Activated naive CD4-positive, alpha-beta T cell treated with anti-CD3 and anti-CD28 coated beads, Interleukin-2, amount 50 U/mL, for 16 hours (primary cell): ENCODE data around the gene KCNJ18.
"Not testable (repeated sequence)": the region's sequence is repeated elsewhere in the genome, so short reads cannot be mapped to it uniquely, and the experiment has no call there.

Experiments used
- DNase-seq: peaks from one replicate; pipeline ENCODE4 v3.0.0-alpha.2; 2020

Gene KCNJ18

DNA sequence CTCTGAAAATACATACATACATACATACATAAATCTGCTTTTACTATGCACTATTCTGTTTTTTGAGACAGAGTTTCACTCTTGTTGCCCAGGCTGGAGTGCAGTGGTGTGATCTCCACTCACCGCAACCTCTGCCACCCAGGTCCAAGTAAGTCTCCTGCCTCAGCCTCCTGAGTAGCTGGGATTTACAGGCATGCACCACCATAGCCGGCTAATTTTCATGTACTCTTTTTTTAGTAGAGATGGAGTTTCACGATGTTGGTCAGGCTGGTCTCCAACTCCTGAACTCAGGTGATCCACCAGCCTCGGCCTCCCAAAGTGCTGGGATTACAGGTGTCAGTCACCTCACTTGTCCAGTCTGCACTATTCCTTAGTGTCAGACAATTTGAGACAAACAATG lies 20.5 kb upstream of the KCNJ18 start:
- DNase-seq = not testable (repeated sequence)

DNA sequence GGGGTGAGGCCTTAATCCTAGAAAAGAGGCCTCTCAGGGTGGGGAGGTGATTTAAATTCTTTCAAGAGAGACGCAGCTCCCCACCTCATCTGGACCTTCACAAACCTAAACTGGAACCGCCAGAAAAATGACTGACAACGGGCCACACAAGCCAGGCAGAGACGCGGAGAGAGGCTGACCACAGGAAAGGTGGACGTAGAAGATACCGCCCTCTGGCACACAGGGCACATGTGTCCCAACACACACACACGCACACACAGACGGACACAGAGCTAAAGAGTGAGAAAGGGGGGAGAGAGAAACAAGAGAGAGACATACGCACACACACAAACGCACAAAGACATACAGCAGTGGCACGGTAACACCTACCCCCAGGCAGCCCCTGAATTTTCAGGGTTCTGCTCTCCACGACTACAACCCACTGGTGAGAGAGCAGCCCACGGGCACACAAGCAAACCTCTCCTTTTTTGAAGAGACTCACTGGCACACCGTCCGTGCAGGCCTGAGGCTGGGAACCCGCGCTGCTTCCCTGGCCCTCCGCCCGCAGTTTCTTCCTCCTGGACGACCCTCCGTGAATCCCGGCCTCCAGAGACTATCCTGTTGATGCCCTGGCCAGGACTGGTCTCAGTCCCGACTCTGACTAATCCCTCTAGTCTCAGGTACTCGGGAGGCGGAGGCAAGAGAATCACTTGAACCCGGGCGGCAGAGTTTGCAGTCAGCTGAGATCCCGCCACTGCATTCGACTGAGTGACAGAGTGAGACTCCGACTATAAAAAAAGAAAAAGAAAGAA lies 18.7 kb upstream of the KCNJ18 start:
- DNase-seq = not testable (repeated sequence)

DNA sequence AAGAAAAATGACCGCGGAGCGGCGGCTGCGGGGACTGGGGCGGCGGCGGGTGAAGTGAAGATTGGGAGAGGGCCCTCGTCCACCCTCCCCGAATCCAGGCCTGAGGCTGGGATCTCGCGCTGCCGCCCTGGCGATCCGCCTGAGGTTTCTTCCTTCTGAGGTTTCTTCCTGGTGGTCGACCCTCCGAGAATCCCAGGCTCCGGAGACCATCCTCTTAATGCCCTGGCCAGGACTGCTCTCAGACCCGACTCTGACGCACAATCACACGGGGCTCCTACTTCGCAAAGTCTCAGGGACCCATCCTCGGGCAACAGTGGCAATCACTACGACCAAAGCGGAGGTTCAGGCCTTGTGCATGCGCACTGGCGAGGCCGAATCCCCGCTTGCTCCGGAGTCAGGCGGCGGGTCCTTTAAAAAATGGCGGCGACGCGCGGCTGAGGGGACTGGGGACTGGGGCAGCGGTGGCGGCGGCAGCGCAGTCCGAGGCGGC lies 18.0 kb upstream of the KCNJ18 start:
- DNase-seq = no peak

DNA sequence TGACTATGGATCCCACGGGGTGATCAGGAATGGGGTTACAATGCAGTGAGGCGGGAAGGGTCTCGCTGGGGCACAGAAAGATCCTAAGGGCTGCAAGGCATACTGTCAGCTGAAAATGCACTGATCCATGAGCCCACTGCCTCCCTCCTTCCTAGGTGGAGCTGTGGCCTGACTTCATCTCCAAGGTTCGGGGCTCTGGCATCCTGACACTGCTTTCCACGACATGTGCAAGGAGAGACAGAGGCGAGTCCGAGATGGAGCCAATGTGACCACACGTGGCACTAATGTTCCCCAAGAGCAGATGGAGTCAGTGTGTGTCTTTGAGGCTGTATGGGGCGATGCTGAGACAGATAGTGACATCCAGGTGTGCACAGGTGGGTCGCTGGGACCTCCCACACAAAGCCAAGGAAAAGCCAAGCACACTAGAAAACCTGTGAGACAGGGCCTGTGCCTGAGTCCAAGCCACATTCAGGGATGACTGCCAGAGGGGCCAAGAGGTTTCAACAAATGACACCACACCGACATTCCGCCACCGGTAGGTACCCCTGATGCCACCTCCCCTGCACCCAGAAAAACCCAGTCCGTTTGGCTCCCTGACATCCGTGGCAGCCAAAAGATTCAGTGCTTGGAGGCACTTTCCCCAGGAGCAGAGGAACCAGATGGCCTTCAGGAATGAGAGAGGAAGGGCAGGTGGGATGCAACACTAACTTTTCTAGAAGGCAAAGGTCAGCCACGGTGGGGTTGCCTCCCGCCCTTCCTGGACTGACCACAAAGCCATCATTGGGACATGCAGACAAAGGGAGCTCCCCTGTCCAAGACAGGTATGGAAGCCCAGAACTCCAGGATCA lies 17.2 kb upstream of the KCNJ18 start:
- not testable (repeated sequence) for DNase-seq

DNA sequence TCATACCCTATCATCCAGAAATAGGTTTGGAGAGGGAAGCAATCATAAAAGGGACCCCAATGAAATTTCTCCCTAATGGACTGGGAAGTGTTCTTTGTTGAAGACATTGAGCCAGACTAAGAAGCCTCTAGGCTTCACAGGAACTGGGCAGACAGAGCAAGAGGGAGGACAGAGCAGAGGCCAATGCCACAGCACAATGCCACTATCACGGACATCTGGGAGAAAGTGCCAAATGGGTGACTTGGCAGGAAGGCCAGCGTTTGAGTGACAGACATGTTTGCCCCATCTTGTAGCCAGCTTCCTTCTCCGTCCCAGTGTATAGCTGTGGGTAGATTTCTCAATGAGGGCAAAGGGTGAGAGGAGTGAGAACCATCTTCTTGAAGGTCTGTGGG lies 16.6 kb upstream of the KCNJ18 start:
- DNase-seq = not testable (repeated sequence)

DNA sequence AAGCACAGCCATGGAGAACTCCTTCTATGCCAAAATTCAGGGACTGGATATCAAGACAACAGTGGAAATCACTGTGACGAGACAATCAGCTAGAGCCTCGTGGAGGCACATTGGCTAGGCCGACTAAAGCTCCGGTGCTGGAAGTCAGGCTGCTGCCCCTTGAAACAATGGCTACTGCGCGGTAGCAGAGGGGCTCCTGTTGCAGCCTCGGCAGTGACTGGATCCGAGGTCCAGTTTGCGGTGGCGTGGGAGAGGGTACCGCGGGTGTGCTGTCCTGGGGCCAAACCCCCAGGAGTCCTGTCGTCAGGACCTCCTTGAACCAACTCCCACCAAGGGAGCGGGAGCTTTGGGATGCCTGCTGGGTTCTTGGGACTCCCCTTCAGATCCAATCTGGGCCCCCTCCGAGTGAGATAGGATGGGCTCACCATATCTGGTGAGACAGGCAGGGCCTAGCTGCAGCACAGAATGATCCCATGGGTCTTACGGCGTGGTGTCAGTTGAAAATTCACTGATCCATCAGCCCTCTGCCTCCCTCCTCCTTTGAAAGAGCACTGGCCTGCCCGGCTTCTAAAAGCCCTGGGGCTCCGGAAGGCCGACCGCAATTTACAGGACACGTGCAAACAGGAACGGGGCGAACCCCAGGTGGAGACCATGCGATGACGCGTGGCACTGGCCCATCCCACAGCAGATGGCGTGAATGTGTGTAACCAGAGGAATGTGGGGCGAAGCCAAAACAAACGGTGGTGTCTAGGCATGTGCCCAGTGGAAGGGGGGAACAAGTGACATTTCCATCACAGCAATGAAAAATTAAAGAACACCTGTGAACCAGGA lies 15.8 kb upstream of the KCNJ18 start:
- no peak for DNase-seq

DNA sequence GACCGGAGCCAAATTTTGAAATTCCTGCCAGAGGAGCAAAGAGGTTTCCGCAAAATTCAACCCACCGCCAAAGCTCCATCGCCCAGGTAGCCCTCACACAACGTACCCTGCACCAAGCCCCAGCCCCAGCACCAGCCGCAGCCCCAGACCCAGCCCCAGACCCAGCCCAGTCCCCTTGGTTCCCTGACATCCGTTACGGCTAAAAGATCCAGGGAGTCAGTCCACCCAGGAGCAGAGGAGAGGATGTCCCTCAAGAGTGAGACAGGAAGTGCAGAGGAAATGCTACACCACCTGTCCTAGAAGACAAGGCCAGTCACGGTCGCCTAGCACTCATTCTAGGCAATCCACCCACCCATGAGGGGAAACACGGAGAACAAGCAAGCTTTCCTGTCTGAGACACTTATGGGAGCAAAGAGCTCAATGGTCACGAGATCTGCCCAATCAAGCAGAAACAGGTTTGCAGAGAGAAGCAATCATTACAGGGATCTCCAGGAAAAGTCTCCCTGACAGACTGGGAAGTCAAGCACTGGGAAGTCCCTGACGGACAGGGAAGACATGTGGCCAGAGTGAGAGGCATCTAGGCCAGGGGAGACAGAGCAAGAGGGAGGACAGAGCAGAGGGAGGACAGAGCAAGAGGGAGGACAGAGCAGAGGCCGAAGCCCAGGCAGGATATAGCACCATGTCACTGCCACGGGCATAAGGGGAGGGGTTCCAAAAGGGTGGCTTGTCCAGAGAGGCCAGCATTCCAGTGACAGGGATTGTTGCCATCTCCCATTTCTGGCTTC lies 15.0 kb upstream of the KCNJ18 start:
- no peak for DNase-seq

DNA sequence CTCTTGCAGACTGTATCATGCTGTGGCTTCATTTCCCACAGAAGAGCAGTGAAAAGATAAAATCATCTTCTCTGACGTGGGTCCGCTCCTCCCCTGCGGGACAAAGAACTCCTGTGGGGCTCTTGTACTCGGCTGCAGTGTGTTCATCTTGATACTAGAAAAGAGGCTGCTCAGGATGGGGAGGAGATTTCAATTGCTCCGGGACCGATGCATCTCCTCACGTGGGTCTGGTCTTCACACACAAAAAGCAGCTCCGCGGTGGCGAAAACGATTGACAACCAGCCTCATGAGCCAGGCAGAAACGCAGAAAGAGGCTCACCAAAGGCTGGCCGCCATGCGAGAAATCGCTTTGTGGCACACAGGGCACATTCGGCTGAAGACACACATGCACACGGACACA lies 14.4 kb upstream of the KCNJ18 start:
- DNase-seq = no peak

DNA sequence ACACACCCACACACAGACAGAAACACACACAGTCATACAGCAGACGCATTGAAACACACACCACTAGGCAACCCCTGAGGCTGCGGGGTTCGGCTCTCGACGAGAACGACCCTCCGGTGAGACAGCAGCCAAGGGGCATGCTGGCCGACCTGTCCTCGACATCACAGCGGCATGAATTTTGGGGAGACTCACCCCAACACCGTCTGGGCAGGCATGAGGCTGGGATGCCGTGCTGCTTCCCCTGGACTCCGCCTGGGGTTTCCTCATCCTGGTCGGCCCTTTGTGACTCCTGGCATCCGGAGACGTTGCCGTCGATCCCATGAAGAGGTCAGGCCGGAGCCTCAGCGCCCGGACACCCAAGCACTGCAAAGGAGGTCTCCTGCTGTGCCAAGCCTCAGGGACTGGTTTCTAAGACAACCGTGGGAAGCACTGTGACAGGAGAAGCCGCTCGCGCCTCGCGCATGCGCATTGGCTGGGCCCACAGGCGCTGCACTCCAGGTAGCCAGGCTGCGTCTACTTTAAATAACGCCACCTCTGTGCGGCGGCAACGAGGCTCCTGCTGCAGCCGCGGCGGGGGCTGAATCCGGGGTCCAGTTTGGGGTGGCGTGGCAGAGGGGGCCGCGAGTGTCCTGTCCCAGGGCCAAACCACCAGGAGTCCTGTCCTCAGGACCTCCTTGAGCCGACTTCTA lies 13.8 kb upstream of the KCNJ18 start:
- DNase-seq = no peak

DNA sequence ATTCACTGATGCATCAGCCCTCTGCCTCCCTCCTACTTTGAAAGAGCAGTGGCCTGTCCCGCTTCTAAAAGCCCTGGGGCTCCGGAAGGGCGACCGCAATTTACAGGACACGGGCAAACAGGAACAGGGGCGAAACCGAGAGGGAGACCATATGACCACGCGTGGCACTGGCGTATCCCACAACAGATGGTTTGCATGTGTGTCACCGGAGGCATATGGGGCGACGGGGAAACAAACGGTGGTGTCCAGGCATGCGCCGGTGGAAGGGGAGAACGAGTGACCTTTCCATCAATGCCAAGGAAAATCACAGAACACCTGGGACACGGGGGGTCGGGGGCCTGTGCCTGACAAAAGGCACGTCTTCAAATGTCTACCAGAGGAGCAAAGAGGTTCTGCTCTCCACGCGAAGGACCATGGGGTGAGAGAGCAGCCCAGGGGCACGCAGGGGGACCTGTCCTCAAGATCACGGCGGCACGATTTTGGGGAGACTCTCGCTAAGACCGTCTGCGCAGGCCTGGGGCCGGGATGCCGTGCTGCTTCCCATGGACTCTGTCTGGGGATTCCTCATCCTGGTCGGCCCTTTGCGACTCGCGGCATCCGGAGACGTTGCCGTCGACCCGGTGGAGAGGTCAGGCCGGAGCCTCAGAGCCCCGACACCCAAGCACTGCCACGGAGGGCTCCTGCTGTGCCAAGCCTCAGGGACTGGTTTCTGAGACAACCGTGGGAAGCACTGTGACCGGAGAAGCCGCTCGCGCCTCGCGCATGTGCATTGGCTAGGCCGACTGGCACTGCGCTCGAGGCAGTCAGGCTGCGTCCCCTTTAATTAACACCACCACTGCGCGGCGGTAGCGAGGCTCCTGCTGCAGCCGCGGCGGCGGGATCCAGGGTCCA lies 12.8 kb upstream of the KCNJ18 start:
- DNase-seq = peak; percentile 8

DNA sequence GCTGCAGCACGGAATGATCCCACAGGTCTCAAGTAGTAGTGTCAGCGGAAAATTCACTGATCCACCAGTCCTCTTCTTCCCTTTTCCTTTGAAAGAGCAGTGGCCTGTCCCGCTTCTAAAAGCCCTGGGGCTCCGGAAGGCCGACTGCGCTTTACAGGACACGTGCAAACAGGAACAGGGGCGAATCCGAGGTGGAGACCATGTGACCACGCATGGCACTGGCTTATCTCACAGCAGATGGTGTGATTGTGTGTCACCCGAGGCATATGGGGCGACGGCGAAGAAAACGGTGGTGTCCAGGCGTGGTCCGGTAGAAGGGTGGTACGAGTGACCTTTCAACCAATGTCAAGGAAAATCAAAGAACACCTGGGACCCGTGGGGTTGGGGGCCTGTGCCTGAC lies 12.0 kb upstream of the KCNJ18 start:
- DNase-seq = peak; percentile 10

DNA sequence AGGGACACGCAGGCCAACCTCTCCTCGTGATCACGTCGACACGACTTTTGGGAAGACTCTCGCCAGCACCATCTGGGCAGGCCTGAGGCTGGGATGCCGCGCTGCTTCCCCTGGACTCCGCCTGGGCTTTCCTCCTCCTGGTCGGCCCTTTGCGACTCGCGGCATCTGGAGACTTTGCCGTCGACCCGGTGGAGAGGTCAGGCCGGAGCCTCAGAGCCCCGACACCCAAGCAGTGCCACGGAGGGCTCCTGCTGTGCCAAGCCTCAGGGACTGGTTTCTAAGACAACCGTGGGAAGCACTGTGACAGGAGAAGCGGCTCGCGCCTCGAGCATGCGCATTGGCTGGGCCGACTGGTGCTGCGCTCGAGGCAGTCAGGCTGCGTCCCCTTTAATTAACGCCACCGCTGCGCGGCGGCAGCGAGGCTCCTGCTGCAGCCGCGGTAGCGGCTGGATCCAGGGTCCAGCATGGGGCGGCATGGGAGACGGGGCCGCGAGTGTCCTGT lies 11.4 kb upstream of the KCNJ18 start:
- peak; percentile 7 for DNase-seq

DNA sequence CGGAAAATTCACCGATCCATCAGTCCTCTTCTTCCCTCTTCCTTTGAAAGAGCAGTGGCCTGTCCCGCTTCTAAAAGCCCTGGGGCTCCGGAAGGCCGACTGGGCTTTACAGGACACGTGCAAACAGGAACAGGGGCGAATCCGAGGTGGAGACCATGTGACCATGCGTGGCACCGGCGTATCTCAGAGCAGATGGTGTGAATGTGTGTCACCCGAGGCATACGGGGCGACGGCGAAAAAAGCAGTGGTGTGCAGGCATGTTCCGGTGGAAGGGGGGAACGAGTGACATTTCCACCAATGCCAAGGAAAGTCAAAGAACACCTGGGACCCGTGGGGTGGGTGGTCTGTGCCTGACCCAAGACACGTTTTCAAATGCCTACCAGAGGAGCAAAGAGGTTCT lies 10.7 kb upstream of the KCNJ18 start:
- DNase-seq = peak; percentile 4

DNA sequence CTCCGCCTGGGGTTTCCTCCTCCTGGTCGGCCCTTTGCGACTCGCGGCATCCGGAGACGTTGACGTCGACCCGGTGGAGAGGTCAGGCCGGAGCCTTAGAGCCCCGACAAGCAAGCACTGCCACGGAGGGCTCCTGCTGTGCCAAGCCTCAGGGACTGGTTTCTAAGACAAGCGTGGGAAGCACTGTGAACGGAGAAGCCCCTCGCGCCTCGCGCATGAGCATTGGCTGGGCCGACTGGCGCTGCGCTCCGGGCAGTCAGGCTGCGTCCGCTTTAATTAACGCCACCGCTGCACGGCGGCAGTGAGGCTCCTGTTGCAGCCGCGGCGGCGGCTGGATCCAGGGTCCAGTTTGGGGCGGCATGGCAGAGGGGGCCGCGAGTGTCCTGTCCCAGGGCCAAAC lies 10.2 kb upstream of the KCNJ18 start:
- DNase-seq = peak; percentile 1

DNA sequence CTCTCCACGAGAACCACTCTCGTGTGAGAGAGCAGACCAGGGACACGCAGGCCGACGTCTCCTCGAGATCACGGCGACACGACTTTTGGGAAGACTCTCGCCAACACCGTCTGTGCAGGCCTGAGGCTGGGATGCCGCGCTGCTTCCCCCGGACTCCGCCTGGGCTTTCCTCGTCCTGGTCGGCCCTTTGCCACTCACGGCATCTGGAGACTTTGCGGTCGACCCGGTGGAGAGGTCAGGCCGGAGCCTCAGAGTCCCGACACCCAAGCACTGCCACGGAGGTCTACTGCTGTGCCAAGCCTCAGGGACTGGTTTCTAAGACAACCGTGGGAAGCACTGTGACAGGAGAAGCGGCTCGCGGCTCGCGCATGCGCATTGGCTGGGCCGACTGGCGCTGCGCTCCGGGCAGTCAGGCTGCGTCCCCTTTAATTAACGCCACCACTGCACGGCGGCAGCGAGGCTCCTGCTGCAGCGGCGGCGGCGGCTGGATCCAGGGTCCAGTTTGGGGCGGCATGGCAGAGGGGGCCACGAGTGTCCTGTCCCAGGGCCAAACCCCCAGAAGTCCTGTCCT lies 9.1 kb upstream of the KCNJ18 start:
- DNase-seq = peak; percentile 4

DNA sequence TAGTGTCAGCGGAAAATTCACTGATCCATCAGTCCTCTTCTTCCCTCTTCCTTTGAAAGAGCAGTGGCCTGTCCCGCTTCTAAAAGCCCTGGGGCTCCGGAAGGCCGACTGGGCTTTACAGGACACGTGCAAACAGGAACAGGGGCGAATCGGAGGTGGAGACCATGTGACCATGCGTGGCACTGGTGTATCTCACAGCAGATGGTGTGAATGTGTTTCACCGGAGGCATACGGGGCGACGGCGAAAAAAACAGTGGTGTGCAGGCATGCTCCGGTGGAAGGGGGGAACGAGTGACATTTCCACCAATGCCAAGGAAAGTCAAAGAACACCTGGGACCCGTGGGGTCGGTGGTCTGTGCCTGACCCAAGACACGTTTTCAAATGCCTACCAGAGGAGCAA lies 8.4 kb upstream of the KCNJ18 start:
- peak; percentile 3 for DNase-seq

DNA sequence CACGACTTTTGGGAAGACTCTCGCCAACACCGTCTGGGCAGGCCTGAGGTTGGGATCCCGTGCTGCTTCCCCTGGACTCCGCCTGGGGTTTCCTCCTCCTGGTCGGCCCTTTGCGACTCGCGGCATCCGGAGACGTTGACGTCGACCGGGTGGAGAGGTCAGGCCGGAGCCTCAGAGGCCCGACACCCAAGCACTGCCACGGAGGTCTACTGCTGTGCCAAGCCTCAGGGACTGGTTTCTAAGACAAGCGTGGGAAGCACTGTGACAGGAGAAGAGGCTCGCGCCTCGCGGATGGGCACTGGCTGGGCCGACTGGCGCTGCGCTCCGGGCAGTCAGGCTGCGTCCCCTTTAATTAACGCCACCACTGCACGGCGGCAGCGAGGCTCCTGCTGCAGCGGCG lies 7.9 kb upstream of the KCNJ18 start:
- DNase-seq = not testable (repeated sequence)

DNA sequence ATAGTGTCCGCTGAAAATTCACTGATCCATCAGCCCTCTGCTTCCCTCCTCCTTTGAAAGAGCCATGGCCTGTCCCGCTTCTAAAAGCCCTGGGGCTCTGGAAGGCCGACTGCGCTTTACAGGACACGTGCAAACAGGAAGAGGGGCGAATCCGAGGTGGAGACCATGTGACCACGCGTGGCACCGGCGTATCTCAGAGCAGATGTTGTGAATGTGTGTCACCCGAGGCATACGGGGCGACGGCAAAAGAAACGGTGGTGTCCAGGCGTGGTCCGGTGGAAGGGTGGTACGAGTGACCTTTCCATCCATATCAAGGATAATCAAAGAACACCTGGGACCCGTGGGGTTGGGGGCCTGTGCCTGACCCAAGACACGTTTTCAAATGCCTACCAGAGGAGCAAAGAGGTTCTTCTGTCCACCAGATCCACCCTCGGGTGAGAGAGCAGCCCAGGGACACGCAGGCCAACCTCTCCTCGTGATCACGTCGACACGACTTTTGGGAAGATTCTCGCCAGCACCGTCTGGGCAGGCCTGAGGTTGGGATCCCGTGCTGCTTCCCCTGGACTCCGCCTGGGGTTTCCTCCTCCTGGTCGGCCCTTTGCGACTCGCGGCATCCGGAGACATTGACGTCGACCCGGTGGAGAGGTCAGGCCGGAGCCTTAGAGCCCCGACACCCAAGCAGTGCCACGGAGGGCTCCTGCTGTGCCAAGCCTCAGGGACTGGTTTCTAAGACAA lies 7.1 kb upstream of the KCNJ18 start:
- DNase-seq = not testable (repeated sequence)
